Measurements from ENCODE around the gene SBF2. TPM values are rescaled to one million over a fixed set of nuclear protein-coding genes. Genes with fewer than 3 reads are reported as not detected.
"Not testable (repeated sequence)": the region's sequence is repeated elsewhere in the genome, so short reads cannot be mapped to it uniquely, and the experiment has no call there.

Gene SBF2
- total RNA-seq, 1 donor from 2014 or later = 38.5 TPM

DNA sequence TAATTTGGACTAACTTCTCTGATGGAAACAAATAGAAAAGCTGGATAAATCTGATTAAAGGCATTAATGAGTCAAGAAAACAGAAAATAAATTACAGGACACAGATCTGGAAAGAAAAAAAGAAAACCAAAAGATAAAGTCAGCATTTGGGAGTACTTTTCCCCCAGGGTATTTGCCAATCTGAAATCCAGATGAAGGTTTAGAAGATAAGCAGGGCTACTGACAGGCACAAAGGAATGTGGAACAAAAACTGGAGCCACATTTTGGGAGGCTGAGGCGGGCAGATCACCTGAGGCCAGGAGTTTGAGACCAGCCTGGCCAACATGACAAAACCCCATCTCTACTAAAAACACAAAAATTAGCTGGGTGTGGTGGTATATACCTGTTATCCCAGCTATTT is 57.2 kb downstream of the SBF2 start:
- no peak overlapping the region for H3K27ac ChIP-seq
- no peaks in the 10 kb centered on the region for H3K4me1 ChIP-seq
- no peak for DNase-seq
- no peak overlapping the region for H3K4me3 ChIP-seq
- H3K36me3 ChIP-seq = no peaks in the 10 kb centered on the region
- TF ChIP-seq, protein P1, sequence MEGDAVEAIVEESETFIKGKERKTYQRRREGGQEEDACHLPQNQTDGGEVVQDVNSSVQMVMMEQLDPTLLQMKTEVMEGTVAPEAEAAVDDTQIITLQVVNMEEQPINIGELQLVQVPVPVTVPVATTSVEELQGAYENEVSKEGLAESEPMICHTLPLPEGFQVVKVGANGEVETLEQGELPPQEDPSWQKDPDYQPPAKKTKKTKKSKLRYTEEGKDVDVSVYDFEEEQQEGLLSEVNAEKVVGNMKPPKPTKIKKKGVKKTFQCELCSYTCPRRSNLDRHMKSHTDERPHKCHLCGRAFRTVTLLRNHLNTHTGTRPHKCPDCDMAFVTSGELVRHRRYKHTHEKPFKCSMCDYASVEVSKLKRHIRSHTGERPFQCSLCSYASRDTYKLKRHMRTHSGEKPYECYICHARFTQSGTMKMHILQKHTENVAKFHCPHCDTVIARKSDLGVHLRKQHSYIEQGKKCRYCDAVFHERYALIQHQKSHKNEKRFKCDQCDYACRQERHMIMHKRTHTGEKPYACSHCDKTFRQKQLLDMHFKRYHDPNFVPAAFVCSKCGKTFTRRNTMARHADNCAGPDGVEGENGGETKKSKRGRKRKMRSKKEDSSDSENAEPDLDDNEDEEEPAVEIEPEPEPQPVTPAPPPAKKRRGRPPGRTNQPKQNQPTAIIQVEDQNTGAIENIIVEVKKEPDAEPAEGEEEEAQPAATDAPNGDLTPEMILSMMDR (IDR thresholded peaks at IDR 0.05) = no peak
- H3K9me3 ChIP-seq = no peaks in the 10 kb centered on the region
- intact Hi-C loops (cut with DNase I) = no loop called here
- H3K27me3 ChIP-seq = no peaks in the 10 kb centered on the region
- no peak for ATAC-seq

DNA sequence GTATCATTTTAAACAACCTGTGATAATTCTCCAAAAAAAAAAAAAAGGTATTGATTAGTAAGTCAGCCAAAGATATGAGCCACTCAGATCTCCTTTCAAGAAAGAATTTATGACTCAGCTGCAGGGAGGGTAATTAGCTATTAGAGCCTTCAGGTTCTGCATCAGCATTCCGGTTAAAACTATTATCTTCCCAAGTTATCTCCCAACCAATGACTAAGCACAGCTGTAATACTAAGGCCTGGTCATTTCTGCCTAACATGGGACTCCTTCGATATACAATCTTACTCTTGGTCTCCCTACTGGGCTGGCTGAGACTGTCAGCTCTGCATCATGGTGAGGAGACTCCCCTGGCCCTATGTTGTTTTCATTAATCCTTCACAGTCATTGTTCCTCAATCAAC is 60.4 kb downstream of the SBF2 start:
- Histone ChIP-seq H3K36me3 (no peaks in the 10 kb centered on the region), H3K27ac (no peak overlapping the region), H3K9me3 (no peaks in the 10 kb centered on the region), H3K4me3 (no peak overlapping the region), H3K4me1 (no peaks in the 10 kb centered on the region), H3K27me3 (no peaks in the 10 kb centered on the region)
- intact Hi-C loops (cut with DNase I) = no loop called here
- no peak for ATAC-seq
- TF ChIP-seq, protein P1 (IDR thresholded peaks at IDR 0.05) = no peak
- DNase-seq = no peak

DNA sequence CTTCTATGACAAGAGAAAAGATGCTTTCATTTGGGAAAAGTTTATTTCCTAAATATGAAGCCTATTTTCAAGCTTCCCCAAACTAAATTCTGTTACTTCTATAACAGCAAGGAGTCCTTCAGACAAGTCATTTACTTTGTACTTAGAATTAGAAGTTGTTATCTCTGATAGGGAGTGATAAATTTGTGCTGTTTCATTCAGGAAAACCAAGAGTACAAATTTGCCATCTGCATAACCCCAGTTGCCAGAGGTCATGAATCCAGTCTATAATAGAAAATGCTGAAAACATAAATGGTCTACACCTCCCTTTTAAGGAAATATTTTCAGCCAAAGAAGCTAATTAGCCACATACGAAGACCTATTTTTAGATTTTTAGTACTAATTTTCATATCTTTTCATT is 61.3 kb downstream of the SBF2 start:
- Histone ChIP-seq H3K9me3 (no peaks in the 10 kb centered on the region), H3K4me1 (no peaks in the 10 kb centered on the region), H3K27me3 (no peaks in the 10 kb centered on the region), H3K36me3 (no peaks in the 10 kb centered on the region), H3K27ac (no peak overlapping the region), H3K4me3 (no peak overlapping the region)
- TF ChIP-seq, protein P1 (IDR thresholded peaks at IDR 0.05) = no peak
- intact Hi-C loops (cut with DNase I) = no loop called here
- no peak for ATAC-seq
- no peak for DNase-seq

DNA sequence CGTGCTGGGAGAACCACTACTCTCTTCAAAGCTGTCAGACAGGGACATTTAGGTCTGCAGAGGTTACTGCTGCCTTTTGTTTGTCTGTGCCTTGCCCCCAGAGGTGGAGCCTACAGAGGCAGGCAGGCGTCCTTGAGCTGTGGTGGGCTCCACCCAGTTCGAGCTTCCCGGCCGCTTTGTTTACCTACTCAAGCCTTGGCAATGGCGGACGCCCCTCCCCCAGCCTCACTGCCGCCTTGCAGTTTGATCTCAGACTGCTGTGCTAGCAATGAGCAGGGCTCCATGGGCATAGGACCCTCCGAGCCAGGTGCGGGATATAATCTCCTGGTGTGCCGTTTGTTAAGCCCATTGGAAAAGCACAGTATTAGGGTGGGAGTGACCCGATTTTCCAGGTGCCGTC is 62.2 kb downstream of the SBF2 start:
- DNase-seq; H3K27me3 ChIP-seq; ATAC-seq; H3K27ac ChIP-seq; H3K36me3 ChIP-seq; H3K4me1 ChIP-seq; H3K4me3 ChIP-seq; H3K9me3 ChIP-seq; intact Hi-C loops (cut with DNase I): not testable (repeated sequence)

DNA sequence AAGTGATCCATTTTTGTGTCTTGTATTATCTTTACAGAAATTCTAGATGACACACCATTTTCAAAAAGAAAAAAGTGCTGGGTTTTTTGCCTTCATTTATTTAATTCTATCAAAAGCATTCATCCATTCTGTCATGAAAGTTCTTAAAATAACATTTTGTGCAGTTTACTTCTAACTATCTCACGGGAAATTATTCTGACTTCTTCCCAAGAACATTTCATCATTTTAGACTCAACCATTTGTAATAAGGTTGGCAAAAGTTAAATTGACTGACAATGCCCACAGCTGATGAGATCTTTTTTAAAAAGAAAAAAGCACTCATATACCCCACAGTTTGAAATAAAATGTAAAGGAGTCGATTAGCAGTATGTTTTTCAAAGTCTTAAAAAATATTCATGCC is 68.5 kb downstream of the SBF2 start:
- ATAC-seq (no peak), DNase-seq (no peak)
- Histone ChIP-seq H3K9me3 (no peaks in the 10 kb centered on the region), H3K4me3 (no peak overlapping the region), H3K27me3 (no peaks in the 10 kb centered on the region), H3K27ac (no peak overlapping the region), H3K4me1 (no peaks in the 10 kb centered on the region), H3K36me3 (no peaks in the 10 kb centered on the region)
- intact Hi-C loops (cut with DNase I) = no loop called here
- TF ChIP-seq, protein P1 (IDR thresholded peaks at IDR 0.05) = no peak

DNA sequence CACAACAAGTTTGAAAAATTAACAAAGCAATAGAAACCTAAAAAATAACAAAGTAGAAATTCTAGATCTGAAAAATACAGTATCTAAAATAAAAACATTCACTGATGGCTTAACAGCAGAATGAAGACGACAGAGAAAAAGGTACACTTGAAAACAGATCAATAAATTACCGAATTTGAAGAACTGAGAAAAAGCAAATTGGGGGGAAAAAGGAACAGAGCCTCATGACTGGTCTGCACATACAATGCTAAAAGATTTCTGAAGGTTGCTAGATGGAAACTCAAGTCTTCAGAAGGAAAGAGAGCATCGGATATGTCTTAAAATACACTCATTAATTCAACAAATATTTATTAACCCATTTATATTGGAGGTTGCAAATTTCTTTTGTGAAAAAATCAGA is 71.6 kb downstream of the SBF2 start:
- Histone ChIP-seq H3K27ac (no peak overlapping the region), H3K9me3 (no peaks in the 10 kb centered on the region), H3K4me3 (no peak overlapping the region), H3K4me1 (no peaks in the 10 kb centered on the region), H3K36me3 (no peaks in the 10 kb centered on the region), H3K27me3 (no peaks in the 10 kb centered on the region)
- ATAC-seq = no peak
- no peak for DNase-seq
- intact Hi-C loops (cut with DNase I) = no loop called here
- TF ChIP-seq, protein P1 (IDR thresholded peaks at IDR 0.05) = no peak

Measured in upper lobe of right lung (tissue), 1 donor.